ENCODE measurements around the gene CSF2RB. TPM values are rescaled to one million over a fixed set of nuclear protein-coding genes. Genes with fewer than 3 reads are reported as not detected.

CSF2RB gene
- polyA plus RNA-seq, 2 of the 4 experiments (the other 2 are of a cell fraction), result not detected

- Histone ChIP-seq H3K27ac (no peak overlapping the region), H3K4me1 (peaks cover 4% of the 10 kb centered on the region; the same call in 1 of the 3 replicates), H3K9me3 (no peaks in the 10 kb centered on the region), H3K4me2 (no peak overlapping the region), H3K4me3 (no peak overlapping the region)
- no peak for DNase-seq (ENCODE audit: low read depth in 1 of 2, low spot score in 1 of 2)
- POLR2A ChIA-PET, result no interaction called here
- ATAC-seq, result no peak
- 85% methylated on average over 9 of the region's 9 CpGs for WGBS (ENCODE audit: missing lambda C conversion rate)
- no peak for FAIRE-seq
- TF ChIP-seq NFE2L2 (conservative IDR thresholded peaks at IDR 0.05; ENCODE audit: low read length) (no peak), BCL3 (IDR thresholded peaks at IDR 0.05) (no peak), MAX (IDR thresholded peaks at IDR 0.05) (no peak), HES2 (IDR thresholded peaks at IDR 0.05) (no peak), ZNF302 (CRISPR knock-in tag; IDR thresholded peaks at IDR 0.05) (no peak), RNF2 (IDR thresholded peaks at IDR 0.05; ENCODE audit: borderline replicate concordance, low read depth) (no peak), KDM5A (IDR thresholded peaks at IDR 0.05) (no peak), CEBPB (IDR thresholded peaks at IDR 0.05) (no peak), HOXB5 (CRISPR knock-in tag; IDR thresholded peaks at IDR 0.05) (no peak), TP53 (CRISPR knock-in tag; IDR thresholded peaks at IDR 0.05) (no peak), JUNB (IDR thresholded peaks at IDR 0.05) (no peak), CTCF (IDR thresholded peaks at IDR 0.05) (no peak), CBX2 (IDR thresholded peaks at IDR 0.05; ENCODE audit: borderline replicate concordance, low read depth) (no peak), FOSB (CRISPR knock-in tag; IDR thresholded peaks at IDR 0.05) (no peak), FOSL2 (IDR thresholded peaks at IDR 0.05) (no peak), FOSL2 (CRISPR knock-in tag; IDR thresholded peaks at IDR 0.05) (no peak), JUN (IDR thresholded peaks at IDR 0.05) (no peak)
- CTCF ChIA-PET, result interaction anchor here (1.0 to 1.8 kb wide), 3 partner anchors 91 to 103 kb away, joined by 3 to 8 read pairs (median 3); no protein-coding TSS in a partner anchor
These were observed 38.7 kb upstream of the CSF2RB start for GRCh38 chr22:36874736-36875135.

- no peak overlapping the region for H3K27ac ChIP-seq
- no peak for FAIRE-seq
- peaks cover 4% of the 10 kb centered on the region; the same call in 1 of the 3 replicates for H3K4me1 ChIP-seq
- TF ChIP-seq SMC3 (IDR thresholded peaks at IDR 0.05), result no peak
- no peak for TF ChIP-seq RNF2 (IDR thresholded peaks at IDR 0.05; ENCODE audit: borderline replicate concordance, low read depth)
- TF ChIP-seq HDAC2 (IDR thresholded peaks at IDR 0.05), result no peak
- no peak for TF ChIP-seq RCOR1 (IDR thresholded peaks at IDR 0.05; ENCODE audit: low read depth, low read length)
- 0% methylated on average over 1 of the region's 6 CpGs for WGBS (ENCODE audit: missing lambda C conversion rate)
- no peak overlapping the region for H3K4me3 ChIP-seq
- no peak overlapping the region for H3K4me2 ChIP-seq
- ChIA-PET CTCF (interaction anchor here (1.0 kb wide), 1 partner anchor 101 kb away, joined by 3 read pairs; no protein-coding TSS in a partner anchor), POLR2A (no interaction called here)
- no peaks in the 10 kb centered on the region for H3K9me3 ChIP-seq
- DNase-seq (ENCODE audit: low read depth in 1 of 2, low spot score in 1 of 2), result no peak
- no peak for ATAC-seq
These were observed 37.7 kb upstream of the CSF2RB start for GRCh38 chr22:36875741-36876140.

GRCh38 chr22:36879775-36880174 is 33.7 kb upstream of the CSF2RB start:
- peaks cover 9% of the 10 kb centered on the region; the same call in 2 of the 3 replicates for H3K9me3 ChIP-seq
- CTCF ChIA-PET, result interaction anchor here (0.7 to 2.2 kb wide), 4 partner anchors 9 to 24 kb away, joined by 3 to 8 read pairs (median 4); no protein-coding TSS in a partner anchor
- WGBS (ENCODE audit: missing lambda C conversion rate), result 55% methylated on average over 7 of the region's 7 CpGs
- POLR2A ChIA-PET, result no interaction called here
- TF ChIP-seq RCOR1 (IDR thresholded peaks at IDR 0.05; ENCODE audit: low read depth, low read length), result no peak
- TF ChIP-seq RFX5 (IDR thresholded peaks at IDR 0.05), result no peak
- TF ChIP-seq CTCF (IDR thresholded peaks at IDR 0.05), result no peak
- no peak for TF ChIP-seq HOXA7 (CRISPR knock-in tag; IDR thresholded peaks at IDR 0.05)
- TF ChIP-seq RNF2 (IDR thresholded peaks at IDR 0.05; ENCODE audit: borderline replicate concordance, low read depth), result no peak
- TF ChIP-seq EHMT2 (IDR thresholded peaks at IDR 0.05; ENCODE audit: low read depth), result no peak
- no peak for TF ChIP-seq TFCP2L1 (CRISPR knock-in tag; IDR thresholded peaks at IDR 0.05)
- TF ChIP-seq PBX3 (IDR thresholded peaks at IDR 0.05), result no peak
- DNase-seq (ENCODE audit: low read depth in 1 of 2, low spot score in 1 of 2), result no peak
- peaks cover 7% of the 10 kb centered on the region; the same call in 1 of the 3 replicates for H3K4me1 ChIP-seq
- no peak overlapping the region for H3K4me2 ChIP-seq
- no peak for ATAC-seq
- H3K4me3 ChIP-seq, result no peak overlapping the region
- no peak overlapping the region for H3K27ac ChIP-seq
- no peak for FAIRE-seq
